Endometrial microvascular endothelial cells (primary cell): ENCODE results near the gene TFG. TPM values are rescaled to one million over a fixed set of nuclear protein-coding genes. Genes with fewer than 3 reads are reported as not detected.

Source experiments
- in situ Hi-C: cut with HindIII; loops from 2 replicates; pipeline ENCODE4 v1.10.0; 2017; ENCODE audit warnings: low sequenced_read_pairs, low pct_unique_long_range_greater_than_20kb; ENCODE audit errors: inconsistent ontology term
- total RNA-seq: library from RNA; depleted of rRNA; stranded (reverse); fragments of >200 nt; gene quantifications from one replicate; pipeline ENCODE4 v1.2.3, GENCODE V29; 2015; ENCODE audit errors: inconsistent ontology term

TFG gene
- total RNA-seq, 1 donor from 2014 or later: 129 TPM

DNA sequence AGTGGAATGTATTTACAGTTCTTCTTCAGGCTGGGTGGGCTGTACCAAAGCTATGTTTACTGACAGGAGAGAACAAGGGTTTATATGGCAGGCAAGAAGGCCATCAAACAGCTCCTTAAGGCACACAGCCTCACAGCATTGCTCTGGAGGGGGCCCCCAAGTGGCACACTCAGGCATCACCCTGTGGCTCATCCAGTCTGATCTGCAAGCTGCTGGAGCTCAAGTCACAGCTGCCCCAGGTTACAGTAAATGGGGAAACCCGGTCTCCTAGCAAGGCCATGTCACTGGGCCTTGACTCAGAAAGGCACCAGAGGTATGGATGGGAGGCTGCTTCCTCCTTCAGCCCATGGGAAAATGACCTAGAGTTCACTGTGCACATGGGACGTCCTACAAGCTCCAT lies 67.5 kb downstream of the TFG start:
- in situ Hi-C loops: no loop called here

GRCh38 chr3:100777271-100777670 lies 68.0 kb downstream of the TFG start:
- in situ Hi-C loops: no loop called here

DNA sequence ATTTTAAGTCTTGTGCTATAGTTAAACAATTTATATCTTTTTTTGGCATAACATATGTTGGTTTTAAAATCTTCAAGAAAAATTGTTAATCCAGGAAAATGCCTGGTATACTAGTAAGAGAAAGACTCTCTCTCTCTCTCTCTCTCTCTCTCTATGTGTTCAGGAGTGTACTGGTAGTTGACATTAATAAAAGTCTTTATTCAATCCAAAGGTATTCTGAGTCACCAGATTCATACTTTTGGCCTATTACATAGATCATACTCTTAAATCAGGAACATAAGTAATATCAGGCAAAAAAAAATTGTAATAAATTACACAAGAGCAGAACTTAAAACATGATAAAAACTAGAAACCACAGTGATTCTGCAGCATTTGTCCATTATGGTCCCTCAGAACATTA lies 70.2 kb downstream of the TFG start:
- in situ Hi-C loops: no loop called here

- in situ Hi-C loops: no loop called here
These were observed 70.9 kb downstream of the TFG start for GRCh38 chr3:100780071-100780622.

- in situ Hi-C loops: no loop called here
These were observed 72.0 kb downstream of the TFG start for GRCh38 chr3:100781301-100781700.

GRCh38 chr3:100782348-100782747 lies 73.1 kb downstream of the TFG start:
- in situ Hi-C loops: no loop called here

DNA sequence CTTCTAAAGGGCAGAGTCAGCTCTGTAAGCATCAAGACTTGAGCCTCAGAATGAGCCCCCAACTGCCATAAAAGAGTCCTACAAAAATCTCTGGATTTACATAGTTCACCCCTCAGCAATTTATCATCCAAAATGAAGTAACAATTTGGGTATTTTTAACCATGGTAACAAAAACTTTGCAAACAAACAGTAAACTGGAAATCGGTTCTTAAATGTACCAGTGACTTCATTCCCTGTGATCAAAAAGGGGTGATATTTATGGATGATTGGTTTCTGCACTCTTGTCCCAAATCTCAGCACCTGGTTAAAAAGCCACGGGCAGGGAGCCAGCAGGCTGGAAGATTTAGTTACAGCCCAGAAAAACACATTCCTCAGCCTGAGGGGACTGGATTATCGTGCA lies 73.6 kb downstream of the TFG start:
- in situ Hi-C loops: no loop called here

DNA sequence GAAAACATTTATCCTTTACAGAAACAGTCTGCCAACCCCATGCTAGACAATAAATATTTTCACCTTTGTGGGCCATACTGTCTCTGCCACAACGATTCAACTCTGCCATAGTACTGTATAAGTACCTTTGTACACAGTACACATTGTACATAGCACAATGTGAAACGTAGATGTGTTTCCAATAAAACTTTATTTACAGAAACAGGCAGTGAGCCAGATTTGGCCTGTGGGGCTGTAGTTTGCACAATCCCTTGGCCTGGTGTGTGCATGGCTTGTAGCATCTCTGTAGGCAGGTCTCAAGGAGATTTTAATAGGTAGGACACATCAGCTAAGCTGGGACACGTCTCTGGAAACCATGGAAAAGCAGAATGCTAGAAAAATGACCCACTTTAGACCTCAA lies 74.3 kb downstream of the TFG start:
- in situ Hi-C loops: no loop called here

- in situ Hi-C loops: no loop called here
These were observed 80.3 kb downstream of the TFG start for GRCh38 chr3:100789579-100789978.

- in situ Hi-C loops: no loop called here
These were observed 87.3 kb downstream of the TFG start for GRCh38 chr3:100796556-100796955.

- in situ Hi-C loops: no loop called here
These were observed 88.7 kb downstream of the TFG start for GRCh38 chr3:100798012-100798411.

Other genes with a start within 250 kb of the TFG start
- 5.2 TPM for gene TMEM45A, start 216.9 kb upstream of the TFG start, total RNA-seq
- gene ADGRG7, start 99.9 kb upstream of the TFG start, total RNA-seq: not detected